Transverse colon (tissue), 3 donors: ENCODE measurements around the gene CD300C.

Source experiments
- CTCF ChIP-seq, 5 experiments: fragments of 200-600 bp in 3 of 5; fragments of 450-650 bp in 2 of 5; sonication (generic) in 3 of 5; IDR thresholded peaks; 1 replicate in 2 of 5; 2 replicates in 3 of 5; pipeline ENCODE4 v1.5.1; 2016 to 2017; ENCODE audit warnings: antibody characterized with exemption in 5 of 5, inconsistent platforms in 3 of 5, mild to moderate bottlenecking in 2 of 5, moderate library complexity in 1 of 5
- POLR2A ChIP-seq: fragments of 450-650 bp; IDR thresholded peaks from one replicate; pipeline ENCODE4 v1.6.1; 2016; ENCODE audit warnings: antibody characterized with exemption, mild to moderate bottlenecking, moderate library complexity

- TF ChIP-seq CTCF (IDR thresholded peaks at IDR 0.05) (no peak), POLR2A (no peak)
Observed at GRCh38 chr17:74554909-74555308, 9.0 kb upstream of the CD300C start.
